Measurements from ENCODE around the gene DISC1. TPM values are rescaled to one million over a fixed set of nuclear protein-coding genes. Genes with fewer than 3 reads are reported as not detected.

Gene DISC1
- polyA plus RNA-seq, 3 donors = 5.5 to 14.7 (median 5.8) TPM

DNA sequence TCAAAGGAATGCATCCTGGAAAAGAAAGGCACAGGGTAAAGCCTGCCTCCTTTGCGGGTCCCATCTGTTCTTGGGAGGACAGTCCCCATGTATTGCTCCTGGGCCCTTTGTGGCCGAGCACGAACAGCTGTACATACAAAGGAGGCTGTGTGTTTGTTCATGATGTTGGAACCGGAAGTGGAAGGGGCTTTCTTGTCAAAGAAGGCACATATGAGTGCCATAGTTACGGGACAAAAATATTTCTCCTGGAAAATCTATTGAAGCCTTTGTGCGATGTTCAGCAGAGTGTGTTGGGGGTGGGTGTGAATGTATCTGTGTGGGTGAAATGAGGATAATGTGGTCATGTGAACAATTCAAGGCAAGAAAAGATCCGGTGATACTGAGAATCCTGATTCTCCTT, 297.6 kb downstream of the DISC1 start:
- intact Hi-C loops (cut with micrococcal nuclease) = no loop called here
- Mint-ChIP-seq H3K9me3 (no peaks in the 10 kb centered on the region), H3K4me1 (peaks cover 10% of the 10 kb centered on the region), H3K36me3 (peaks cover 25 to 27% of the 10 kb centered on the region in 2 donors), H3K27me3 (ENCODE audit: low read depth in 3 of 3) (no peaks in the 10 kb centered on the region), H3K4me3 (no peak overlapping the region), H3K27ac (no peak overlapping the region)
- H3K36me3 ChIP-seq (replicated peaks in 1 of 2; ENCODE audit: control insufficient read depth in 1 of 2, insufficient read depth in 2 of 2, low read length in 2 of 2) = peaks cover 0 to 47% of the 10 kb centered on the region in 2 donors
- no peaks in the 10 kb centered on the region for H3K4me1 ChIP-seq (ENCODE audit: control insufficient read depth in 1 of 2, insufficient read depth in 2 of 2, low read length in 2 of 2)
- H2AFZ ChIP-seq (ENCODE audit: insufficient read depth, low read depth, low read length, poor library complexity, severe bottlenecking) = no peak overlapping the region
- H3K79me2 ChIP-seq (ENCODE audit: insufficient read depth, low read length) = peaks cover 3% of the 10 kb centered on the region
- 97% methylated on average over 7 of the region's 7 CpGs for WGBS (ENCODE audit: insufficient coverage)
- no peak overlapping the region for H3K4me2 ChIP-seq (replicated peaks; ENCODE audit: extremely low read depth, low read length, poor library complexity, severe bottlenecking)
- no peaks in the 10 kb centered on the region for H3K9me3 ChIP-seq (replicated peaks in 1 of 2; ENCODE audit: control insufficient read depth in 1 of 2, insufficient read depth in 1 of 2, low read length in 2 of 2)
- no peak overlapping the region for H3K9ac ChIP-seq (ENCODE audit: insufficient read depth, low read length, poor library complexity, severe bottlenecking)
- H3K27ac ChIP-seq (ENCODE audit: low read depth in 1 of 2, low read length in 2 of 2) = no peak overlapping the region
- TF ChIP-seq, protein P1, sequence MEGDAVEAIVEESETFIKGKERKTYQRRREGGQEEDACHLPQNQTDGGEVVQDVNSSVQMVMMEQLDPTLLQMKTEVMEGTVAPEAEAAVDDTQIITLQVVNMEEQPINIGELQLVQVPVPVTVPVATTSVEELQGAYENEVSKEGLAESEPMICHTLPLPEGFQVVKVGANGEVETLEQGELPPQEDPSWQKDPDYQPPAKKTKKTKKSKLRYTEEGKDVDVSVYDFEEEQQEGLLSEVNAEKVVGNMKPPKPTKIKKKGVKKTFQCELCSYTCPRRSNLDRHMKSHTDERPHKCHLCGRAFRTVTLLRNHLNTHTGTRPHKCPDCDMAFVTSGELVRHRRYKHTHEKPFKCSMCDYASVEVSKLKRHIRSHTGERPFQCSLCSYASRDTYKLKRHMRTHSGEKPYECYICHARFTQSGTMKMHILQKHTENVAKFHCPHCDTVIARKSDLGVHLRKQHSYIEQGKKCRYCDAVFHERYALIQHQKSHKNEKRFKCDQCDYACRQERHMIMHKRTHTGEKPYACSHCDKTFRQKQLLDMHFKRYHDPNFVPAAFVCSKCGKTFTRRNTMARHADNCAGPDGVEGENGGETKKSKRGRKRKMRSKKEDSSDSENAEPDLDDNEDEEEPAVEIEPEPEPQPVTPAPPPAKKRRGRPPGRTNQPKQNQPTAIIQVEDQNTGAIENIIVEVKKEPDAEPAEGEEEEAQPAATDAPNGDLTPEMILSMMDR (IDR thresholded peaks at IDR 0.05) = no peak
- no peaks in the 10 kb centered on the region for H3K27me3 ChIP-seq (ENCODE audit: control insufficient read depth in 2 of 2, insufficient read depth in 2 of 2, low read length in 2 of 2)
- H4K20me1 ChIP-seq (ENCODE audit: insufficient read depth, low read length) = peaks cover 47% of the 10 kb centered on the region
- DNase-seq = no peak
- H3K4me3 ChIP-seq (replicated peaks in 1 of 3; ENCODE audit: low read depth in 2 of 3, low read length in 3 of 3) = no peak overlapping the region

DNA sequence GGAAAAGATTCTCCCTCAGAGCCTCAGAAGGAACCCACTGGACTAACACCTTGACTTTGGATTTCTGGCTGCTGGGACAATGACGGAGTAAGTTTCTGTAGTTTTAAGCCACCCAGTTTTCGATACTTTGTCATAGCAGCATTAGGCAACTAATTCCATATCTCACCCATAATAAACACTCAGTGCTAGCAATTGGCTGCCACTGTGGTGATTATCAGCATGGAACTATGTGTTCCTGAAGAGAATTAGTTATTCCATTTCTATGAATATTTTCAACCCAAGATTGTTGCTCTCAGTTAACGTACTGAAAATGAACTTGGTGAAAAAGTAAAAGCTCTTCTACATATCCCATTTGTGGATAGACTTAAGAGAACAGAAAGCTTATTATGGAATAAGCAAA, 299.3 kb downstream of the DISC1 start:
- Mint-ChIP-seq H3K9me3 (peaks cover 0 to 5% (median 0%) of the 10 kb centered on the region in 7 donors), H3K27me3 (ENCODE audit: low read depth in 3 of 3) (no peaks in the 10 kb centered on the region), H3K27ac (no peak overlapping the region), H3K36me3 (peaks cover 25 to 27% of the 10 kb centered on the region in 2 donors), H3K4me3 (no peak overlapping the region), H3K4me1 (peaks cover 2% of the 10 kb centered on the region)
- no peak overlapping the region for H3K9ac ChIP-seq (ENCODE audit: insufficient read depth, low read length, poor library complexity, severe bottlenecking)
- H3K4me3 ChIP-seq (replicated peaks in 1 of 3; ENCODE audit: low read depth in 2 of 3, low read length in 3 of 3) = no peak overlapping the region
- WGBS (ENCODE audit: insufficient coverage) = no CpG with 5 or more reads among the region's 3 CpGs
- H3K4me2 ChIP-seq (replicated peaks; ENCODE audit: extremely low read depth, low read length, poor library complexity, severe bottlenecking) = no peak overlapping the region
- H3K27ac ChIP-seq (ENCODE audit: low read depth in 1 of 2, low read length in 2 of 2) = no peak overlapping the region
- peaks cover 3% of the 10 kb centered on the region for H3K79me2 ChIP-seq (ENCODE audit: insufficient read depth, low read length)
- no peaks in the 10 kb centered on the region for H3K9me3 ChIP-seq (replicated peaks in 1 of 2; ENCODE audit: control insufficient read depth in 1 of 2, insufficient read depth in 1 of 2, low read length in 2 of 2)
- TF ChIP-seq, protein P1 (IDR thresholded peaks at IDR 0.05) = no peak
- DNase-seq = no peak
- H4K20me1 ChIP-seq (ENCODE audit: insufficient read depth, low read length) = peaks cover 46% of the 10 kb centered on the region
- peaks cover 0 to 47% of the 10 kb centered on the region in 2 donors for H3K36me3 ChIP-seq (replicated peaks in 1 of 2; ENCODE audit: control insufficient read depth in 1 of 2, insufficient read depth in 2 of 2, low read length in 2 of 2)
- intact Hi-C loops (cut with micrococcal nuclease) = no loop called here
- H3K4me1 ChIP-seq (ENCODE audit: control insufficient read depth in 1 of 2, insufficient read depth in 2 of 2, low read length in 2 of 2) = no peaks in the 10 kb centered on the region
- H3K27me3 ChIP-seq (ENCODE audit: control insufficient read depth in 2 of 2, insufficient read depth in 2 of 2, low read length in 2 of 2) = no peaks in the 10 kb centered on the region
- H2AFZ ChIP-seq (ENCODE audit: insufficient read depth, low read depth, low read length, poor library complexity, severe bottlenecking) = no peak overlapping the region

All from CD14-positive monocyte (primary cell).